Omental fat pad (tissue), 4 donors: ENCODE results near the gene ENTPD2. TPM values are rescaled to one million over a fixed set of nuclear protein-coding genes. Genes with fewer than 3 reads are reported as not detected.
"Not testable (repeated sequence)": the region's sequence is repeated elsewhere in the genome, so short reads cannot be mapped to it uniquely, and the experiment has no call there.

Source experiments
- ATAC-seq: fragments of 150-250 bp; one replicate; pipeline ENCODE4 v1.9.1; 2016; ENCODE audit warnings: mild to moderate bottlenecking, moderate library complexity; ENCODE audit not compliant: low FRiP score
- DNase-seq: peaks from one replicate; pipeline ENCODE4 v3.0.0-alpha.2; 2019; ENCODE audit warnings: low spot score
- CTCF ChIP-seq, 3 donors: fragments of 450-650 bp; IDR thresholded peaks; one replicate each; pipeline ENCODE4 v1.5.1; 2016 to 2017; ENCODE audit warnings: antibody characterized with exemption in 3 of 3, mild to moderate bottlenecking in 3 of 3, moderate library complexity in 2 of 3
- total RNA-seq, 4 donors: library from RNA; depleted of rRNA; stranded (reverse); fragments of >200 nt; gene quantifications; one replicate each; pipeline ENCODE4 v1.1.0, GENCODE V29; 2016

Gene ENTPD2
- total RNA-seq, 4 donors from 2014 or later: 0.25 to 0.72 (median 0.28) TPM; not detected in 1

- ATAC-seq (no peak), DNase-seq (no peak)
- TF ChIP-seq CTCF (IDR thresholded peaks at IDR 0.05): no peak
These were observed 16.8 kb downstream of the ENTPD2 start for GRCh38 chr9:137037035-137037434.

GRCh38 chr9:137035937-137036336 lies 17.9 kb downstream of the ENTPD2 start:
- no peak for TF ChIP-seq CTCF (IDR thresholded peaks at IDR 0.05)
- no peak for ATAC-seq
- no peak for DNase-seq

GRCh38 chr9:137035507-137035834 lies 18.4 kb downstream of the ENTPD2 start:
- no peak for TF ChIP-seq CTCF (IDR thresholded peaks at IDR 0.05)
- DNase-seq: no peak
- ATAC-seq: peak; percentile 8

GRCh38 chr9:137034709-137035506 lies 19.0 kb downstream of the ENTPD2 start:
- DNase-seq: peak; percentile 49
- ATAC-seq: peak; percentile 78
- TF ChIP-seq CTCF (IDR thresholded peaks at IDR 0.05): peak in 2 of 3 donors; percentile 80 to 82

- DNase-seq (no peak), ATAC-seq (no peak)
- TF ChIP-seq CTCF (IDR thresholded peaks at IDR 0.05): no peak
These were observed 19.7 kb downstream of the ENTPD2 start for GRCh38 chr9:137034039-137034708.

- DNase-seq, ATAC-seq: not testable (repeated sequence)
These were observed 20.4 kb downstream of the ENTPD2 start for GRCh38 chr9:137033481-137033880.

GRCh38 chr9:137032858-137033257 lies 21.0 kb downstream of the ENTPD2 start:
- TF ChIP-seq CTCF (IDR thresholded peaks at IDR 0.05): no peak
- ATAC-seq (no peak), DNase-seq (no peak)
